ENCODE results near the gene SINHCAF.

DNA sequence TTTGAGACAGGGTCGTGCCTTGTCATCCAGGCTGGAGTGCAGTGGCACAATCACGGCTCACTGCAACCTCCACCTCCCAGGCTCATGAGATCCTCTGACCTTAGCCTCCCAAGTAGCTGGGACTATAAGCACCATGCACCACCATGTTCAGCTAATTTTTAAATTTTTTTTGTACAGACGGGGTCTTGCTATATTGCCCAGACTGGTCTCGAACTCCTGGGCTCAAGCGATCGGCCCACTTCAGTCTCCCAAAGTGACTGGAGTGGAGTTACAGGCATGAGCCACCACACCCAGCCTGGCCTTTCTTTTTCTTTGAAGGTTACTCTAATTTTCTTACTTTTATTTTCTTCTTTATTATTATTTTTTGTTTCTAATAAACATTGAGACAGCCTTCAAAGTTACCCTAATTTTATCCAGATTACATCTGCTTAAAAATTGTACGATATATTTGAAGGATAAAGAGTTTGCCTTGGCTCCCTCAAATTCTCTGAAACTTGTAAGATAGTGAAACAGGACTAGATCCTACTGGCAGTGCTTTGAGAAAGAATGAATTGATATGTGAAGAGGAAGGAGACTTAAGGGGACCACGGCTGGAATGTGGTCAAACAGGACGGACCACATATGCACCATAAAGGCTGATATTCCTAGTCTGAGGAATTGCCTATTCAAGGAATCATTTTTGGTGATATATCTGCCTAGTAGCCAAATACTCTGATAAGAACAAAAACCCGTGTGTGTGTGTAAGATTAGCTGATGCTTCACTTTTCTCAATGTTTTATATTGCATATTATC, 14.1 kb upstream of the SINHCAF start:
- TF ChIP-seq, protein P1, sequence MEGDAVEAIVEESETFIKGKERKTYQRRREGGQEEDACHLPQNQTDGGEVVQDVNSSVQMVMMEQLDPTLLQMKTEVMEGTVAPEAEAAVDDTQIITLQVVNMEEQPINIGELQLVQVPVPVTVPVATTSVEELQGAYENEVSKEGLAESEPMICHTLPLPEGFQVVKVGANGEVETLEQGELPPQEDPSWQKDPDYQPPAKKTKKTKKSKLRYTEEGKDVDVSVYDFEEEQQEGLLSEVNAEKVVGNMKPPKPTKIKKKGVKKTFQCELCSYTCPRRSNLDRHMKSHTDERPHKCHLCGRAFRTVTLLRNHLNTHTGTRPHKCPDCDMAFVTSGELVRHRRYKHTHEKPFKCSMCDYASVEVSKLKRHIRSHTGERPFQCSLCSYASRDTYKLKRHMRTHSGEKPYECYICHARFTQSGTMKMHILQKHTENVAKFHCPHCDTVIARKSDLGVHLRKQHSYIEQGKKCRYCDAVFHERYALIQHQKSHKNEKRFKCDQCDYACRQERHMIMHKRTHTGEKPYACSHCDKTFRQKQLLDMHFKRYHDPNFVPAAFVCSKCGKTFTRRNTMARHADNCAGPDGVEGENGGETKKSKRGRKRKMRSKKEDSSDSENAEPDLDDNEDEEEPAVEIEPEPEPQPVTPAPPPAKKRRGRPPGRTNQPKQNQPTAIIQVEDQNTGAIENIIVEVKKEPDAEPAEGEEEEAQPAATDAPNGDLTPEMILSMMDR (IDR thresholded peaks at IDR 0.05) = no peak
- TF ChIP-seq ZFX (IDR thresholded peaks at IDR 0.05; ENCODE audit: borderline replicate concordance) = no peak
